GM23248 (cell line): ENCODE results near the gene HNRNPR. TPM values are rescaled to one million over a fixed set of nuclear protein-coding genes. Genes with fewer than 3 reads are reported as not detected.

Source experiments
- DNase-seq: peaks from one replicate; pipeline ENCODE4 v3.0.0-alpha.2; 2015
- H2AFZ ChIP-seq: fragments of 200-600 bp; sonication (generic); 2 replicates; pipeline ENCODE4 v1.6.1; 2016; ENCODE audit warnings: antibody characterized with exemption
- H3F3A ChIP-seq: fragments of 200-600 bp; sonication (generic); 2 replicates; pipeline ENCODE4 v1.6.1; 2016; ENCODE audit warnings: mild to moderate bottlenecking, antibody characterized with exemption, mixed run types; ENCODE audit not compliant: insufficient read depth
- H3K27ac ChIP-seq: fragments of 200-600 bp; sonication (generic); 2 replicates; pipeline ENCODE4 v1.5.1; 2016; ENCODE audit warnings: mild to moderate bottlenecking
- H3K27me3 ChIP-seq: fragments of 200-600 bp; sonication (generic); replicated peaks from 2 replicates; pipeline ENCODE4 v1.6.1; 2016; ENCODE audit warnings: mild to moderate bottlenecking; ENCODE audit not compliant: insufficient read depth
- H3K36me3 ChIP-seq: fragments of 200-600 bp; sonication (generic); 2 replicates; pipeline ENCODE4 v1.6.1; 2016; ENCODE audit warnings: low read depth, mild to moderate bottlenecking
- H3K4me1 ChIP-seq: fragments of 200-600 bp; sonication (generic); 2 replicates; pipeline ENCODE4 v1.6.1; 2016; ENCODE audit warnings: mild to moderate bottlenecking; ENCODE audit not compliant: insufficient read depth
- H3K4me2 ChIP-seq: fragments of 200-600 bp; sonication (generic); one replicate; pipeline ENCODE4 v1.6.1; 2016; ENCODE audit warnings: mild to moderate bottlenecking; ENCODE audit not compliant: unreplicated experiment
- H3K4me3 ChIP-seq: fragments of 200-600 bp; sonication (generic); 2 replicates; pipeline ENCODE4 v1.5.1; 2016; ENCODE audit warnings: mild to moderate bottlenecking
- H3K79me2 ChIP-seq: fragments of 200-600 bp; sonication (generic); 2 replicates; pipeline ENCODE4 v1.6.1; 2016; ENCODE audit warnings: mild to moderate bottlenecking; ENCODE audit not compliant: insufficient read depth
- H3K9ac ChIP-seq: fragments of 200-600 bp; sonication (generic); 2 replicates; pipeline ENCODE4 v1.6.1; 2016; ENCODE audit warnings: mild to moderate bottlenecking
- H3K9me2 ChIP-seq: fragments of 200-600 bp; sonication (generic); 2 replicates; pipeline ENCODE4 v1.6.1; 2016; ENCODE audit warnings: mixed run types, mild to moderate bottlenecking, moderate library complexity; ENCODE audit not compliant: insufficient read depth
- H3K9me3 ChIP-seq: fragments of 200-600 bp; sonication (generic); one replicate; pipeline ENCODE4 v1.6.1; 2017; ENCODE audit warnings: low read depth
- H4K20me1 ChIP-seq: fragments of 200-600 bp; sonication (generic); 2 replicates; pipeline ENCODE4 v1.6.0; 2016; ENCODE audit not compliant: insufficient read depth
- EZH2 ChIP-seq: fragments of 200-600 bp; sonication (generic); IDR thresholded peaks from 2 replicates; pipeline ENCODE4 v1.6.1; 2018; ENCODE audit warnings: antibody characterized with exemption, mild to moderate bottlenecking; ENCODE audit not compliant: insufficient read depth, poor library complexity, severe bottlenecking
- EZH2phosphoT487 ChIP-seq: fragments of 200-600 bp; sonication (generic); IDR thresholded peaks from 2 replicates; pipeline ENCODE4 v1.6.1; 2018; ENCODE audit warnings: antibody characterized with exemption, moderate library complexity, mild to moderate bottlenecking, low read depth; ENCODE audit not compliant: insufficient read depth
- WGBS, 2 experiments: methylation state at CpG; one replicate each; pipeline ENCODE4 v1.1.6; 2015 to 2017; ENCODE audit warnings: low lambda C conversion rate in 2 of 2, low coverage in 1 of 2; ENCODE audit errors: missing lambda C conversion rate in 2 of 2; 5-methylcytosine and 5-hydroxymethylcytosine counted together
- in situ Hi-C: fragments of 300-500 bp; cut with MboI; formaldehyde crosslinking; loops from 2 replicates; pipeline ENCODE4 v1.15.0; 2020
- polyA plus RNA-seq: library from polyadenylated mRNA; unstranded; fragments of >200 nt; fragmentation: Nextera tagmentation; extraction: Ambion mirVana; gene quantifications from 2 replicates; pipeline ENCODE4 v1.2.1, GENCODE V29; 2016
- total RNA-seq: library from RNA; depleted of rRNA; stranded (reverse); fragments of >200 nt; shearing (Covaris generic); gene quantifications from 2 replicates; pipeline ENCODE4 v1.2.3, GENCODE V29; 2014

HNRNPR gene
- total and polyA plus RNA-seq, 2 experiments from 2014 or later = 77.5 to 124 TPM

- Histone ChIP-seq H3K4me2 (peak overlapping the region; percentile 84), H3K79me2 (peaks cover 67% of the 10 kb centered on the region), H3K4me1 (peaks cover 31% of the 10 kb centered on the region), H3K36me3 (peaks cover 25% of the 10 kb centered on the region), H3K27ac (peak overlapping the region; percentile 90), H3K9me2 (no peaks in the 10 kb centered on the region), H3K4me3 (peak overlapping the region; percentile 83), H2AFZ (peak overlapping the region; percentile 95), H3K9ac (peak overlapping the region; percentile 98), H3K9me3 (no peaks in the 10 kb centered on the region), H3F3A (peaks cover 18% of the 10 kb centered on the region), H3K27me3 (no peaks in the 10 kb centered on the region), H4K20me1 (no peaks in the 10 kb centered on the region)
- DNase-seq = peak; percentile 99
- TF ChIP-seq EZH2 (no peak), EZH2phosphoT487 (no peak)
- in situ Hi-C loops = no loop called here
- WGBS, 2 experiments = 1% methylated on average over 48 to 55 of the region's 61 CpGs
These were observed 24.7 kb upstream of the HNRNPR start for GRCh38 chr1:23368562-23369334.

GRCh38 chr1:23367791-23368561 lies 23.9 kb upstream of the HNRNPR start:
- peak overlapping the region; percentile 83 for H3K4me3 ChIP-seq
- peak overlapping the region; percentile 98 for H3K9ac ChIP-seq
- 2% methylated on average over 38 to 41 of the region's 41 CpGs for WGBS, 2 experiments
- H3F3A ChIP-seq = peaks cover 24% of the 10 kb centered on the region
- TF ChIP-seq EZH2phosphoT487 (no peak), EZH2 (no peak)
- H3K4me1 ChIP-seq = peaks cover 31% of the 10 kb centered on the region
- peak overlapping the region; percentile 90 for H3K27ac ChIP-seq
- no peaks in the 10 kb centered on the region for H4K20me1 ChIP-seq
- peaks cover 71% of the 10 kb centered on the region for H3K79me2 ChIP-seq
- H3K9me3 ChIP-seq = no peaks in the 10 kb centered on the region
- DNase-seq = peak; percentile 100
- peak overlapping the region; percentile 95 for H2AFZ ChIP-seq
- H3K27me3 ChIP-seq = no peaks in the 10 kb centered on the region
- H3K9me2 ChIP-seq = no peaks in the 10 kb centered on the region
- peak overlapping the region; percentile 88 for H3K4me2 ChIP-seq
- in situ Hi-C loops = no loop called here
- peaks cover 33% of the 10 kb centered on the region for H3K36me3 ChIP-seq

- TF ChIP-seq EZH2 (no peak), EZH2phosphoT487 (no peak)
- 46 to 48% methylated on average over 9 of the region's 9 CpGs for WGBS, 2 experiments
- Histone ChIP-seq H3K4me1 (peaks cover 31% of the 10 kb centered on the region), H3K4me3 (peak overlapping the region; percentile 83), H3K9me2 (no peaks in the 10 kb centered on the region), H4K20me1 (no peaks in the 10 kb centered on the region), H3K27ac (peak overlapping the region; percentile 90), H3K4me2 (peak overlapping the region; percentile 88), H3K79me2 (peaks cover 65% of the 10 kb centered on the region), H3K9me3 (no peaks in the 10 kb centered on the region), H3F3A (peaks cover 30% of the 10 kb centered on the region), H2AFZ (peak overlapping the region; percentile 83), H3K36me3 (peaks cover 38% of the 10 kb centered on the region), H3K27me3 (no peaks in the 10 kb centered on the region), H3K9ac (peak overlapping the region; percentile 98)
- in situ Hi-C loops = no loop called here
- DNase-seq = no peak
These were observed 23.3 kb upstream of the HNRNPR start for GRCh38 chr1:23367451-23367790.

- Histone ChIP-seq H2AFZ (no peak overlapping the region), H3K9me2 (no peaks in the 10 kb centered on the region), H3K27me3 (no peaks in the 10 kb centered on the region), H3K9me3 (peaks cover 2% of the 10 kb centered on the region), H3K4me2 (peak overlapping the region; percentile 88), H3K4me1 (peaks cover 24% of the 10 kb centered on the region), H3K79me2 (peaks cover 63% of the 10 kb centered on the region), H3K36me3 (peaks cover 46% of the 10 kb centered on the region), H3K27ac (no peak overlapping the region), H4K20me1 (no peaks in the 10 kb centered on the region), H3F3A (peaks cover 32% of the 10 kb centered on the region), H3K9ac (no peak overlapping the region), H3K4me3 (peak overlapping the region; percentile 83; the same call in 1 of the 2 replicates)
- WGBS, 2 experiments = 72 to 76% methylated on average over 5 of the region's 5 CpGs
- TF ChIP-seq EZH2 = no peak
- TF ChIP-seq EZH2phosphoT487 = no peak
- in situ Hi-C loops = no loop called here
- DNase-seq = peak; percentile 10
These were observed 22.5 kb upstream of the HNRNPR start for GRCh38 chr1:23366598-23366997.
